ENCODE measurements around the gene MAMDC2. TPM values are rescaled to one million over a fixed set of nuclear protein-coding genes. Genes with fewer than 3 reads are reported as not detected.

MAMDC2 gene
- total RNA-seq, 2 donors from 2014 or later: 28.8 to 32.5 TPM

DNA sequence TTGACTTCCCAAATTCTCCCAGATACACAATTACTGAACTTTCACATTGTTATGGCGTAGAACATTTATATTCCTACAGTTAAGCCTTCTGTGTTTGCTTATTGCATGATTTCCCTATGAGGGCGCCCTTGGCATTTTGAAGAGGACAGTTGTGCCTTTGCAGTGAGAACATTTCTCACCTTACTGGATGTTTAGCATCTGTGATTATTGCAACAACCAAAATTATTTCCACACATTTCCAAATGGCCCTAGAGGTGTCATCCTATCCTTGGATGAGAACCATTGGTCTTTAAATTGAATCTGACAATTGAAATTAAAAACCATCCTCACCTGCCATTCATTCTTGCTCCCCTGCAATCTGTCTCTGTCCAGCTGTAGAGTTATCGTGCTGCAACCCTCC, 104.0 kb downstream of the MAMDC2 start:
- Histone ChIP-seq H3K4me3 (no peak overlapping the region), H3K36me3 (peaks cover 27% of the 10 kb centered on the region), H3K9me3 (no peaks in the 10 kb centered on the region), H3K27me3 (no peaks in the 10 kb centered on the region), H3K4me1 (peaks cover 0 to 24% of the 10 kb centered on the region in 2 donors), H3K27ac (no peak overlapping the region)
- no peak for DNase-seq (ENCODE audit: low spot score)
- TF ChIP-seq, protein P1, sequence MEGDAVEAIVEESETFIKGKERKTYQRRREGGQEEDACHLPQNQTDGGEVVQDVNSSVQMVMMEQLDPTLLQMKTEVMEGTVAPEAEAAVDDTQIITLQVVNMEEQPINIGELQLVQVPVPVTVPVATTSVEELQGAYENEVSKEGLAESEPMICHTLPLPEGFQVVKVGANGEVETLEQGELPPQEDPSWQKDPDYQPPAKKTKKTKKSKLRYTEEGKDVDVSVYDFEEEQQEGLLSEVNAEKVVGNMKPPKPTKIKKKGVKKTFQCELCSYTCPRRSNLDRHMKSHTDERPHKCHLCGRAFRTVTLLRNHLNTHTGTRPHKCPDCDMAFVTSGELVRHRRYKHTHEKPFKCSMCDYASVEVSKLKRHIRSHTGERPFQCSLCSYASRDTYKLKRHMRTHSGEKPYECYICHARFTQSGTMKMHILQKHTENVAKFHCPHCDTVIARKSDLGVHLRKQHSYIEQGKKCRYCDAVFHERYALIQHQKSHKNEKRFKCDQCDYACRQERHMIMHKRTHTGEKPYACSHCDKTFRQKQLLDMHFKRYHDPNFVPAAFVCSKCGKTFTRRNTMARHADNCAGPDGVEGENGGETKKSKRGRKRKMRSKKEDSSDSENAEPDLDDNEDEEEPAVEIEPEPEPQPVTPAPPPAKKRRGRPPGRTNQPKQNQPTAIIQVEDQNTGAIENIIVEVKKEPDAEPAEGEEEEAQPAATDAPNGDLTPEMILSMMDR (IDR thresholded peaks at IDR 0.05): no peak

DNA sequence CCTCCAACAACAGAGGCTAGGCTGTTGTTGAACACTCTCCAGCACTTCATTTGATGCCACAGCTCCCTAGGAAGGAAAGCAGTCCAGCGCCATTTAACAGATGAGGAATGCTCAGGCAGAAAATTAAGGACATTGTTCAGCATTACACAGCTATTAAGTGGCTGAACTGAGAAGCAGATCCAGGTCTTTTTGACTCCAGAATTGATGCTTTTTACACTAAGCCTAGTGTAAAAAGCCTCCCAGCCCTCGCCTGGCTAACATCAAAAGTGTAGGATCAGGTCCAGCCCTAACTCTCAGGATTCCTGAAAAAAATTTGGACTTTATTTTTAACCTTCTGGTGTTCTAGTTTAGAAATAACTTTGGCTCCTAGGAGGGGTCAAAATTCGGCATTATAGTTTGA, 108.7 kb downstream of the MAMDC2 start:
- H3K27ac ChIP-seq: no peak overlapping the region
- no peaks in the 10 kb centered on the region for H3K27me3 ChIP-seq
- H3K4me3 ChIP-seq: no peak overlapping the region
- DNase-seq (ENCODE audit: low spot score): no peak
- peaks cover 7% of the 10 kb centered on the region for H3K36me3 ChIP-seq
- TF ChIP-seq, protein P1 (IDR thresholded peaks at IDR 0.05): no peak
- H3K4me1 ChIP-seq: peaks cover 0 to 30% of the 10 kb centered on the region in 2 donors
- no peaks in the 10 kb centered on the region for H3K9me3 ChIP-seq

DNA sequence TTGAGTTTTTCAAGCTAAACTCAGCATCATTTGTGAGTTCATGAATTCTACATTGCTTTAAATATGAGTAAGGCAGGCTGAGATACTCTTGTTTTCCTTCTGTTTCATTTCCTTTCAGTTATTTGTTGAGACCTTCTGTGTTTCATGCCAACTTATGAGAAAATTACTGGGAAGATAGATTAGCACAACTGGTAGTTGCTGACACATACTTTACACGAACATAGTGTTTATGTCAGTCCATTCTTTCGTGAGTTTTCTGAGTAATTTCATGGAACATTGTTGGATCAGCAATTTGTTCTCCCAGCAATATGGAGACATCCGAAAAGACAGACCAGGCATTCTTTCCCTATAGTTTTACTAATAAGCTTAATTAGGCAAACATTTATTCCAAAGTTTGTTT, 113.1 kb downstream of the MAMDC2 start:
- DNase-seq (ENCODE audit: low spot score): no peak
- Histone ChIP-seq H3K9me3 (no peaks in the 10 kb centered on the region), H3K4me3 (no peak overlapping the region), H3K36me3 (no peaks in the 10 kb centered on the region), H3K27ac (peak overlapping the region in 1 of 2 donors; percentile 51), H3K27me3 (no peaks in the 10 kb centered on the region), H3K4me1 (peaks cover 0 to 19% of the 10 kb centered on the region in 2 donors)
- TF ChIP-seq, protein P1 (IDR thresholded peaks at IDR 0.05): no peak

DNA sequence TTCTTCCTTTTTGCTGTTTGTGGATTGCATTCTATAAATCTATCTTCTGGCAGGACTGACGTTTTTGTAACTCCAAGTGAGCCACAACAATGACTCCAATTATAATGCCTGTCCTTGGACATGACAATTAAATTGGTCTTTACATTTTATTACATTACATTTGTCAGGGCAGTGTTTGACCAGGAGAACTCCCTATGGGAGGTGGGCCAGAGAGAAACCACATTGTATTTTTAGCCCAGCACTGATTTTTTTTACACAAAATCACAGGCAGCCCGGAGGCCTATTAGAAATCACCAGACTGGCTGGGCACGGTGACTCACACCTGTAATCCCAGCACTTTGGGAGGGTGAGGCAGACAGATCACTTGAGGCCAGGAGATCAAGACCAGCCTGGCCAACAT, 116.0 kb downstream of the MAMDC2 start:
- no peaks in the 10 kb centered on the region for H3K9me3 ChIP-seq
- peaks cover 0 to 16% of the 10 kb centered on the region in 2 donors for H3K4me1 ChIP-seq
- DNase-seq (ENCODE audit: low spot score): no peak
- H3K36me3 ChIP-seq: no peaks in the 10 kb centered on the region
- peak overlapping the region; percentile 31 to 37 for H3K27ac ChIP-seq
- TF ChIP-seq, protein P1 (IDR thresholded peaks at IDR 0.05): no peak
- no peak overlapping the region for H3K4me3 ChIP-seq
- H3K27me3 ChIP-seq: no peaks in the 10 kb centered on the region

DNA sequence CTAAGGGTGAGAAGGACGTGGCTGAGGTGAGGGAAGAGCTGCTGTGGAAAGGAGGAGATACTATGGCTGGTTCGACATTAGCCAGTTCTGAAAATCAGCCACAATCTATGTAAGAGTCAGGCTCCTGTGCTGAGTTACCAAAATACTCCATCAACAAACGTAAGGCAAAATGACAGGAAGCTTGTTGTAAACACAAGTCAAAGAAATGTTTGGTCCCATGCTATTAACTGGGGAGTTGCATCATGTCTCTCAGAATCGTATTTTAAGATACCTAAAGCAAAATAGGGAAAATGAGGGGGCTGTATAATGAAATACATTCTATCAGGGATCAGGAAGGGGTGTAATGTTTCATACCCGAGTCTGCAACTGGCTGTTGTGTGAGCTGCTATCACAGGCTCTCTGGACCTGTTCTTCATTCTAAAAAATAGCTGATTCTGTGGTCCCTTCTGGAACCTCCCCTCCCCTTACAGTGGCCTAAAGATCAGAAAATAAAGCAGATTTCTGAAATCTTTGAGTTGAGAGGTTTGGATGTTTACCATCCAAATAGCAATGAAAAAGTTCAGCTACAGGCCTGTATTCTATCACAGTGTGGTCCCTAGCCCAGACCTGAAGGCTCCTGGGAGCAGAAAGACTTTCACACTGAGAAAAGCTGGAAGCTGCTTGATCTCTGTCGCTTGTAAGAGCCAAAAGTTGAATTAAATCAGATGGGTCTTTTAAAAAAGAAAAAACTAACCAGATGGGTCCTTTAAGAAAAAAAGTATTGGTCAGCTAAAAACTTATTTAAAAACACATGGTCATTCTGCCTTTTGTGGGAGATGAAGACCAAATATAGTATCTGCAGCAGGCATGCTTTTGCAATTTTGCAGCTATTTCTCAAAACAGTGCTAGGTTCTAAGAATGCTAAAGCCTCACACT, 117.3 kb downstream of the MAMDC2 start:
- Histone ChIP-seq H3K4me3 (no peak overlapping the region), H3K27ac (peak overlapping the region; percentile 31 to 37), H3K9me3 (no peaks in the 10 kb centered on the region), H3K27me3 (no peaks in the 10 kb centered on the region), H3K36me3 (peaks cover 5% of the 10 kb centered on the region), H3K4me1 (peaks cover 0 to 16% of the 10 kb centered on the region in 2 donors)
- no peak for DNase-seq (ENCODE audit: low spot score)
- TF ChIP-seq, protein P1 (IDR thresholded peaks at IDR 0.05): no peak
